Measurements from ENCODE around the gene RAB10.

The RAB10 gene

GRCh38 chr2:26184121-26184520 is 150.2 kb downstream of the RAB10 start:
- TF ChIP-seq CTCF (IDR thresholded peaks at IDR 0.05; ENCODE audit: insufficient read depth, missing control alignments): no peak
- DNase-seq (ENCODE audit: insufficient read length, low spot score) (no peak), FAIRE-seq (no peak)

- DNase-seq (ENCODE audit: insufficient read length, low spot score) (no peak), FAIRE-seq (no peak)
- no peak for TF ChIP-seq CTCF (IDR thresholded peaks at IDR 0.05; ENCODE audit: insufficient read depth, missing control alignments)
These were observed 150.8 kb downstream of the RAB10 start for GRCh38 chr2:26184555-26185303.

GRCh38 chr2:26185304-26185928 is 151.5 kb downstream of the RAB10 start:
- TF ChIP-seq CTCF (IDR thresholded peaks at IDR 0.05; ENCODE audit: insufficient read depth, missing control alignments): no peak
- FAIRE-seq (no peak), DNase-seq (ENCODE audit: insufficient read length, low spot score) (no peak)

- FAIRE-seq: no peak
- no peak for TF ChIP-seq CTCF (IDR thresholded peaks at IDR 0.05; ENCODE audit: insufficient read depth, missing control alignments)
These were observed 152.3 kb downstream of the RAB10 start for GRCh38 chr2:26185954-26186770.

More at GRCh38 chr2:26185954-26186770, 152.3 kb downstream of the RAB10 start:
- DNase-seq (ENCODE audit: insufficient read length, low spot score): no peak
